ENCODE results near the gene PITPNC1.
"Not testable (repeated sequence)": the region's sequence is repeated elsewhere in the genome, so short reads cannot be mapped to it uniquely, and the experiment has no call there.

Gene PITPNC1

GRCh38 chr17:67594115-67594880 lies 217.2 kb downstream of the PITPNC1 start:
- peak; percentile 88 for DNase-seq

GRCh38 chr17:67600408-67600807 lies 223.3 kb downstream of the PITPNC1 start:
- DNase-seq = no peak

GRCh38 chr17:67601897-67602296 lies 224.8 kb downstream of the PITPNC1 start:
- no peak for DNase-seq

- DNase-seq = no peak
These were observed 225.4 kb downstream of the PITPNC1 start for GRCh38 chr17:67602444-67602843.

- DNase-seq = peak; percentile 43
These were observed 225.9 kb downstream of the PITPNC1 start for GRCh38 chr17:67602974-67603373.

DNA sequence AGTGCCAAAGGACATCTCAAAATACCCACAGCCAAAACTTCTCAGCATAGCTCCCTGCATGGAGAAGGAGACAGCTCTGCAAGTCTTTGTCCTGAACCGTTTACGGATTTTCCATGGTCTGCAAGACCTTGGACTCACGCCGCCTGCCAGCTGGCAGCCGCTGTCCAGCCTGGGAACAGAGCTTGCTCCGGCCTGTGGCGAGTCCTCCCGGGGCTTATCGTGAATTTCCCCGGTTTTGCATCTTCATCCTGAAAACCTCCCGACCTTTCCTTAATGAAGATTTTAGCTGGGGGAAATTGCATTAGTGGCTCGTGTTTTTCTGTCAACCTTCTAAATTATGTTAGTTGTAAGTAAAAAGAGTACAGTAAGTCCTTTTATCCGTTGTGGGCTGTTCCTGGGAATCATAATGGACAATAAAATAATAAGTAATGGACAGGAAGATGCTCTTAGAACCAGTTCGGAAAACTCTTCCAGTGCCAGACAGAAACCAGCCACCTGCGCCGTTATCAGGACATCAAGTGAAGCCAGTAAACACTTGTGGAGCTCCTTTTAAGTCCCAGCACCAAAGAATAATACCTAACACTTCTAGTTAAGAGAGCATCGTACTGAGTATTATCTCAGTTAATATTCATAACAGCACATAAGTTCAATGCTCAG lies 228.3 kb downstream of the PITPNC1 start:
- DNase-seq = no peak

GRCh38 chr17:67606471-67606870 lies 229.4 kb downstream of the PITPNC1 start:
- DNase-seq = no peak

- DNase-seq = no peak
These were observed 230.0 kb downstream of the PITPNC1 start for GRCh38 chr17:67606896-67607604.

GRCh38 chr17:67610061-67610460 lies 233.0 kb downstream of the PITPNC1 start:
- DNase-seq = no peak

- no peak for DNase-seq
These were observed 236.9 kb downstream of the PITPNC1 start for GRCh38 chr17:67613961-67614360.

DNA sequence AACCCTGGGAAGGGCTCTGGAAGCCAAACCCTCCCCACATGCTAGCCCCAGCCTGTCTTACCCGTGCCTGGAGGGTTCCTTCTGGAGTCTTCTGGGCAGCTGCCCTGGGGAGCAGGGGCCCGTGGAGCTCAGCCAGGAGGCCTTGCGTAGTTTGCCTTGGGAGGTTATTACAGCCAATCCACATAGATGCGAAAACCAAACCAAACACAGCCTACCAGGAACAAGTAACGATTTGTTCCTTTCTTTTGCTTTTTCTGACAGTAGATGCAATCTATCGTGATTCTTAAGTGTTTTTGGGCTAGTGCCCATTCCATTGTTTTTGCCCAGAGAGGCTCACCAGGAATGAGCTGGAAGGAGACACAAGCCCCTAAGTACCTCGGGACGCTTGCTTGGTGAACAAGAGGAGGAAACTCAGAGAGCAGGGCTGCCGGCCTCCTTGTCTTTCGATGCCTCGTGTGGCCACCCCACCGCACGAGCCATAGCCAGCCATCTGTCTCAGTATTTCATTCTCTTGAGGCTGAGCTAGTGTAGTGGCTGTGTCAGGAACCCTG lies 238.0 kb downstream of the PITPNC1 start:
- DNase-seq = no peak

GRCh38 chr17:67615736-67616135 lies 238.7 kb downstream of the PITPNC1 start:
- DNase-seq = no peak

DNA sequence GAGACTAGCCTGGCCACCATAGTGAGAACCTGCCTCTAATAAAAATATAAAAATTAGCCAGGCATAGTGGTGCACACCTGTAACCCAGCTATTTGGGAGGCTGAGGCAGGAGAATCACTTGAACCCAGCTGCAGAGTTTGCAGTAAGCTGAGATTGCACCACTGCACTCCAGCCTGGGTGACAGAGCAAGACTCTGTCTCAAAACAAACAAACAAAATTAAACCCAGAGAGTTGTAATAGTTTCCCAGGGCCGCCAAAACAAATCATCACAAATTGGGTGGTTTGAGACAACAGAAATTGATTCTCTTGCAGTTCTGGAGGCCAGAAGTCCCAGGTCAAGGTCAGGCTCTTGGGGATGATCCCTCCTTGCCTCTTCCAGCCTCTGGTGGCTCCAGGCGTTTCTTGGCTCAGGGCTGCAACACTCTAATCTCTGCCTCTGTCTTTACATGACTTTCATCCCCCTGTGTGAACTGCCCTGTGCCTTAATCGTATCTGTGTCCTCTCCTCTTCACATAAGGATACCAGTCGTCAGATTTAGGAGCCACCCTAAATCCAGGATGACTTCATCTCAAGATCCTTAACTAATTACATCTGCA lies 240.3 kb downstream of the PITPNC1 start:
- DNase-seq = no peak

GRCh38 chr17:67619555-67619954 lies 242.5 kb downstream of the PITPNC1 start:
- no peak for DNase-seq

GRCh38 chr17:67620088-67620487 lies 243.0 kb downstream of the PITPNC1 start:
- DNase-seq = no peak

DNA sequence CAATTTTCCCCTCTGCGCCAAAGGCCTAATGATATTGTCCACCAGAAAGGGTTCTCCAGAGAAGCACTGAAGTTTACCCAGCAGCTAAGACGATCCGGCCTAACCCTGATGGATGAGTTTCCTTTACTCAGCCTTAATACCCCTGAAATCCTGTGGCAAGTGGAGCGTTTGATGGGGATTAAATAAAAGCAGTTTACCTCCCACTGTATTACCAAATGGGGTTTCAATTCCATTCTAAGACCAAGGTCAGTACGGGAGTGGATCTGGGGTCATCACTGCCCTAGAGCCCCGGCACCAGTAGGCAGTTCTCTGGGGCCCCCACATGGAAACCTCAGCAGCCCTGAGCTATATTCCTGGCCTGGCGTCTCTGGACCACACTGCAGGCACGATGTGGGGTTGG lies 243.6 kb downstream of the PITPNC1 start:
- no peak for DNase-seq

DNA sequence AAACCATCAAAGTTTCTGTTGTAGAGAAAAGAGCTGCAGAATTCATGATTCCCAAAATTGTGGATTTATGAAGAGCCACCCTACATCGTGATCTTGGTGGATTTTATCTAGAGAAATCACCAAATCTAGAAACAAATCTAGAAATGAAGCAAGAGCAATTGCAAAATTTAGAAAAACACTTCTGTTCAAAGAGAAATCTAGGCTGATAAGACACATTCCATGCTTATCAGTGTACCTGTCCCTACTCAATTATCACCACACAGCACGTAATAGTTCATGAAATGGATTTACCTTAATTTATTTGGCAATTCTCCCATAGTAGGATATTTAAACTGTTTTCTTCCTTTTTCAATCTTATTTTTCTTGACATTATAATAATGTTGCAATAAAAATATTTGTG lies 246.7 kb downstream of the PITPNC1 start:
- DNase-seq = no peak

GRCh38 chr17:67624886-67625656 lies 248.0 kb downstream of the PITPNC1 start:
- no peak for DNase-seq

DNA sequence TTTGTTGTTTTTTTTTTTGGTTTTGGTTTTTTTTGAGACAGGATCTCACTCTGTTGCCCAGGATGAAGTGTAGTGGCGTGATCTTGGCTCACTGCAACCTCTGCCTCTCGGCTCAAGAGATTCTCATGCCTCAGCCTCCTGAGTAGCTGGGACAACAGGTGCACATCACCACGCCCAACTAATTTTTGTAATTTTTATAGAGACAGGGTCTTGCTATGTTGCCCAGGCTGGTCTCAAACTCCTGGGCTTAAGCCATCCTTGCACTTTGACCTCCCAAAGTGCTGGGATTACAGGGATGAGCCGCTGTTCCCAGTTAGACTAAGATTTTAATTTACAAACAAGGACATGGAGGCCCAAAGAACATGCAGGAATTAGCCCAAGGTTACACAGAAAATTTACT lies 248.9 kb downstream of the PITPNC1 start:
- DNase-seq = no peak

DNA sequence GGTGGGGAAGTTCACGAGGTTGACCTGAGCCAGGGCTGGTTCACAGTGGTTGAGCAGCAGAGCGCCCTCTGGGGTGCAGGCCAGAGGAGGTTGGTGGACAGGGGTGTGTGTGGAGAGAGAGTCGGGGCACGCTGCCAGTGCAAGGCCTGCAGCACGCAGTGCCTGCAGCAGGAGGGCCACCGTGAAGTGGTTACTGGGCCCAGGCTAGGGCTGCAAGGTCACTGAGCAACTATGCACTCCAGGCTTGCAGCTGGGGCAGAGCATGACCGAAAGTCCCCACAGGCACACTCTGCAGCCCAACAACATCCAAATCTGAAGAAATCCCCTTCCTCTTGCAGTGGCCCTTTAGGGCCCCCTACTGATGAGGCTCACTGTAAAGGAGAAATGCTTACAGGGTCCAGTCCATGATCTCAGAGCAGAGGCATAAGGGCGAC lies 251.5 kb downstream of the PITPNC1 start:
- DNase-seq = peak; percentile 13

DNA sequence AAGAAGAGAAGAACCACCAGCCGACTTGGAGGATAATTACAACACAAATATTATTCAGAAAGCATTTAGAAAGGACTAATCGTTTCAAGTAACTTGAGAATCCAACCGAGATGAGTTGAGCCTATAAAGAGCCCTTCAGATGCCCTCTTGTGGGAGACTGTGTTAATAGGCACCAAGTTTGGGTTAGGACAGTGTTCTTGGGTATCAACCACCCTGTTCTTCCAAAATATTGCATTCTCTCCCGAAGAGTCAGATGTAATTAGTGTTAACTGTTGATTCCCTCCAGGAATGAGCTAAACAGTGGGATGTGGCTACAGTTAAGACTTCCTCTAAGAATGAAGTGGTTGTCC lies 252.9 kb downstream of the PITPNC1 start:
- DNase-seq = peak; percentile 41

DNA sequence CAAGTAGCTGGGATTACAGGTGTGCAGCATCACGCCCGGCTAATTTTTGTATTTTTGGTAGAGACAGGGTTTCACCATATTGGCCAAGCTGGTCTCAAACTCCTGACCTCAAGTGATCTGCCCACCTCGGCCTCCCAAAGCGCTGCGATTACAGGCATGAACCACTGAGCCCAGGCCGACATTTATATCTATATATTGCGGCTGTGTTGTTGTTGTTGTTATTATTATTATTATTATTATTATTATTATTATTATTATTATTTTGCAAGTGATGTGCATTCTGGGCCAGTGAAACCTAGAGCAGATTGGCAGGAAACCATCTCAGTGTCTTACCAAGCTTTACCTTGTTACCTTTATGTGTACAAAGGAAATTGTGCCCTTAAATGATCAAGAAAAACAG lies 253.8 kb downstream of the PITPNC1 start:
- not testable (repeated sequence) for DNase-seq
